ENCODE measurements around the gene FOXQ1. TPM values are rescaled to one million over a fixed set of nuclear protein-coding genes. Genes with fewer than 3 reads are reported as not detected.

FOXQ1 gene
- total RNA-seq, 4 donors from 2014 or later, result 0.45 to 5.5 (median 1.7) TPM

GRCh38 chr6:1264619-1265445, 47.1 kb upstream of the FOXQ1 start:
- Histone ChIP-seq H3K4me1 (peaks cover 0 to 4% of the 10 kb centered on the region in 2 donors), H3K9me3 (no peaks in the 10 kb centered on the region), H3K27me3 (no peaks in the 10 kb centered on the region), H3K27ac (no peak overlapping the region), H3K36me3 (no peaks in the 10 kb centered on the region), H3K4me3 (replicated peaks in 1 of 3) (no peak overlapping the region)
- TF ChIP-seq POLR2A (IDR thresholded peaks at IDR 0.05) (no peak), CTCF (IDR thresholded peaks at IDR 0.05) (no peak)
- 86 to 87% methylated on average over 11 of the region's 11 CpGs for WGBS, 2 donors
- intact Hi-C loops (cut with DNase I), result no loop called here
- DNase-seq, result no peak

- H3K4me3 ChIP-seq (replicated peaks in 1 of 3), result no peak overlapping the region
- intact Hi-C loops (cut with DNase I), result no loop called here
These were observed 45.2 kb upstream of the FOXQ1 start for GRCh38 chr6:1266686-1267056.

GRCh38 chr6:1267057-1267732, 44.7 kb upstream of the FOXQ1 start:
- intact Hi-C loops (cut with DNase I), result no loop called here
- no peaks in the 10 kb centered on the region for H3K27me3 ChIP-seq
- H3K4me1 ChIP-seq, result peaks cover 0 to 5% of the 10 kb centered on the region in 2 donors
- no peak for DNase-seq
- H3K4me3 ChIP-seq (replicated peaks in 1 of 3), result no peak overlapping the region
- WGBS, 2 donors, result 79 to 81% methylated on average over 8 of the region's 8 CpGs
- H3K27ac ChIP-seq, result no peak overlapping the region
- TF ChIP-seq POLR2A (IDR thresholded peaks at IDR 0.05) (no peak), CTCF (IDR thresholded peaks at IDR 0.05) (no peak)
- H3K9me3 ChIP-seq, result no peaks in the 10 kb centered on the region
- no peaks in the 10 kb centered on the region for H3K36me3 ChIP-seq

More at GRCh38 chr6:1266686-1267056, 45.2 kb upstream of the FOXQ1 start:
- DNase-seq, result no peak
- no peaks in the 10 kb centered on the region for H3K27me3 ChIP-seq
- H3K9me3 ChIP-seq, result no peaks in the 10 kb centered on the region
- peaks cover 0 to 5% of the 10 kb centered on the region in 2 donors for H3K4me1 ChIP-seq
- no peak overlapping the region for H3K27ac ChIP-seq
- no peaks in the 10 kb centered on the region for H3K36me3 ChIP-seq
- TF ChIP-seq POLR2A (IDR thresholded peaks at IDR 0.05) (no peak), CTCF (IDR thresholded peaks at IDR 0.05) (no peak)
- WGBS, 2 donors, result 85 to 97% methylated on average over 3 of the region's 3 CpGs

GRCh38 chr6:1267790-1268762, 43.8 kb upstream of the FOXQ1 start:
- H3K9me3 ChIP-seq, result no peaks in the 10 kb centered on the region
- no peak overlapping the region for H3K4me3 ChIP-seq (replicated peaks in 1 of 3)
- intact Hi-C loops (cut with DNase I), result no loop called here
- 85% methylated on average over 18 of the region's 18 CpGs for WGBS, 2 donors
- H3K36me3 ChIP-seq, result no peaks in the 10 kb centered on the region
- no peak for DNase-seq
- H3K4me1 ChIP-seq, result peaks cover 0 to 5% of the 10 kb centered on the region in 2 donors
- no peaks in the 10 kb centered on the region for H3K27me3 ChIP-seq
- TF ChIP-seq POLR2A (IDR thresholded peaks at IDR 0.05), result no peak
- TF ChIP-seq CTCF (IDR thresholded peaks at IDR 0.05), result no peak
- no peak overlapping the region for H3K27ac ChIP-seq
